Sigmoid colon (tissue), 4 donors: ENCODE measurements around the gene PPM1F.

ENCODE experiments used
- CTCF ChIP-seq, 4 experiments: fragments of 450-650 bp in 3 of 4; fragments of 200-600 bp in 1 of 4; IDR thresholded peaks; one replicate each; pipeline ENCODE4 v1.5.1; 2016 to 2019; ENCODE audit warnings: antibody characterized with exemption in 4 of 4, mild to moderate bottlenecking in 3 of 4, moderate library complexity in 2 of 4
- EP300 ChIP-seq, 4 donors: sonication (generic); formaldehyde crosslinking; IDR thresholded peaks; one replicate each; pipeline ENCODE4 v1.6.1; 2017; ENCODE audit warnings: antibody characterized with exemption in 4 of 4
- POLR2A ChIP-seq, 2 donors: fragments of 450-650 bp; IDR thresholded peaks; one replicate each; pipeline ENCODE4 v1.6.1; 2016; ENCODE audit warnings: antibody characterized with exemption in 2 of 2, mild to moderate bottlenecking in 2 of 2, moderate library complexity in 2 of 2
- POLR2AphosphoS5 ChIP-seq, 4 donors: sonication (generic); formaldehyde crosslinking; IDR thresholded peaks; one replicate each; pipeline ENCODE4 v1.6.1; 2017; ENCODE audit warnings: antibody characterized with exemption in 4 of 4

- no peak for TF ChIP-seq CTCF (IDR thresholded peaks at IDR 0.05)
- no peak for TF ChIP-seq POLR2A (IDR thresholded peaks at IDR 0.05)
- TF ChIP-seq EP300 (IDR thresholded peaks at IDR 0.05): no peak
- no peak for TF ChIP-seq POLR2AphosphoS5 (IDR thresholded peaks at IDR 0.05)
Observed at GRCh38 chr22:21936151-21936775, 16.4 kb downstream of the PPM1F start.
